ENCODE results near the gene NRG3. TPM values are rescaled to one million over a fixed set of nuclear protein-coding genes. Genes with fewer than 3 reads are reported as not detected.

NRG3 gene
- total RNA-seq, 1 experiment from 2014 or later, result not detected

GRCh38 chr10:82319562-82319961 lies 444.6 kb downstream of the NRG3 start:
- Histone ChIP-seq H3K27me3 (ENCODE audit: insufficient read depth, low read length) (no peaks in the 10 kb centered on the region), H3K36me3 (ENCODE audit: control insufficient read depth in 1 of 2, insufficient read depth in 2 of 2, low read length in 2 of 2) (no peaks in the 10 kb centered on the region), H3K9me2 (ENCODE audit: insufficient read depth) (no peaks in the 10 kb centered on the region), H2AFZ (ENCODE audit: low read depth, low read length, poor library complexity, severe bottlenecking) (no peak overlapping the region), H3K27ac (ENCODE audit: low read depth, low read length) (no peak overlapping the region), H4K20me1 (ENCODE audit: insufficient read depth) (no peaks in the 10 kb centered on the region), H3K4me1 (ENCODE audit: control insufficient read depth in 1 of 2, insufficient read depth in 2 of 2, low read length in 2 of 2) (no peaks in the 10 kb centered on the region), H3K4me2 (ENCODE audit: low read length) (no peak overlapping the region), H3K4me3 (replicated peaks in 1 of 2; ENCODE audit: low read depth in 1 of 2, low read length in 2 of 2) (no peak overlapping the region), H3K9me3 (ENCODE audit: control insufficient read depth in 1 of 2, insufficient read depth in 1 of 2, low read depth in 1 of 2, low read length in 2 of 2) (peaks cover 5 to 32% of the 10 kb centered on the region in 2 experiments; a peak in 2 of 4 replicates), H3K79me2 (ENCODE audit: insufficient read depth, low read length) (no peaks in the 10 kb centered on the region), H3K9ac (ENCODE audit: low read length) (no peak overlapping the region)
- TF ChIP-seq SRF (IDR thresholded peaks at IDR 0.05; ENCODE audit: low read depth) (no peak), SP1 (IDR thresholded peaks at IDR 0.05; ENCODE audit: low read depth) (no peak), ATF3 (IDR thresholded peaks at IDR 0.05) (no peak), FOSL1 (IDR thresholded peaks at IDR 0.05; ENCODE audit: low read depth) (no peak), CTCF (IDR thresholded peaks at IDR 0.05 in 2 of 3, conservative IDR thresholded peaks at IDR 0.05 in 1 of 3; ENCODE audit: borderline replicate concordance in 1 of 3, insufficient read depth in 1 of 3, low read depth in 2 of 3, low read length in 2 of 3) (no peak), EZH2phosphoT487 (IDR thresholded peaks at IDR 0.05; ENCODE audit: borderline replicate concordance) (no peak), POLR2A (IDR thresholded peaks at IDR 0.05; ENCODE audit: borderline replicate concordance, extremely low read depth, insufficient read depth, insufficient read length) (no peak), REST (IDR thresholded peaks at IDR 0.05; ENCODE audit: low read depth) (no peak), RAD21 (IDR thresholded peaks at IDR 0.05; ENCODE audit: low read depth) (no peak), YY1 (IDR thresholded peaks at IDR 0.05; ENCODE audit: extremely low read depth, insufficient replicate concordance, low read depth, low read length) (no peak), ZBTB33 (IDR thresholded peaks at IDR 0.05; ENCODE audit: extremely low read depth, insufficient replicate concordance, low read length) (no peak), JUND (IDR thresholded peaks at IDR 0.05) (no peak), EGR1 (IDR thresholded peaks at IDR 0.05; ENCODE audit: low read depth) (no peak), EZH2 (IDR thresholded peaks at IDR 0.05) (no peak), CBX3 (IDR thresholded peaks at IDR 0.05; ENCODE audit: low read depth) (no peak), ELF1 (IDR thresholded peaks at IDR 0.05; ENCODE audit: borderline replicate concordance, low read depth) (no peak), SIN3A (IDR thresholded peaks at IDR 0.05; ENCODE audit: low read depth) (no peak)
- ATAC-seq, result no peak
- ChIA-PET POLR2A (no interaction called here), RAD21 (ENCODE audit: low non-redundant PET in 1 of 2, low total read pairs in 2 of 2, uncharacterized antibody in 2 of 2, unreplicated experiment in 2 of 2) (no interaction called here), CTCF (no interaction called here)
- intact Hi-C loops (cut with micrococcal nuclease), result no loop called here
- no peak for DNase-seq (ENCODE audit: low read depth, low spot score)
- BruUV-seq (replicated peaks), result no TSS peak
